RPMI7951 (cell line): ENCODE measurements around the gene SMYD5. TPM values are rescaled to one million over a fixed set of nuclear protein-coding genes. Genes with fewer than 3 reads are reported as not detected.

Experiments used
- DNase-seq: peaks from one replicate; pipeline ENCODE4 v3.0.0-alpha.2; 2012; ENCODE audit warnings: low read depth
- total RNA-seq: library from RNA; depleted of rRNA; stranded (reverse); fragments of >200 nt; shearing (Covaris generic); gene quantifications from 2 replicates; pipeline ENCODE4 v1.2.3, GENCODE V29; 2014

SMYD5 gene
- total RNA-seq, 1 experiment from 2014 or later = 21.5 TPM

DNA sequence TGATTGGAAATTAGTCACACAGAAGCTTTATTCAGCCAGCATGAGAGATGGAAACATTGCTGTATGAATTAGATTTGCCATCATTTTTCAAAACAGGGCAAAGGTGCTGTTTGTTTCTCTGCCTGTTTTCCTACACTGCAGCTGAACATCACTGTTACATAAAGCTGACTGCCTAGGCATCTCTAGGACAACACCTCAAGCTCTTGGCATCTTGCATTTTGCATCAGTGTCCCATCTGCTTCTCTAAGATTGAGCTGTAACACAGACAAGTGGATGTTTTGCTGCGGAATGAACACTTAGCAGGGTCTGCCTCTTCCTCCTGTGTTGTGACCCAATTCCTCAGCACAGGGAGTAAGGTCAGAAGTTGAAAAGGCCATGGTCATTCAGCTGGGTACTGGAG is 24.9 kb downstream of the SMYD5 start:
- no peak for DNase-seq

- DNase-seq = peak; percentile 35
Measured at GRCh38 chr2:73239776-73240175, 25.7 kb downstream of the SMYD5 start.

DNA sequence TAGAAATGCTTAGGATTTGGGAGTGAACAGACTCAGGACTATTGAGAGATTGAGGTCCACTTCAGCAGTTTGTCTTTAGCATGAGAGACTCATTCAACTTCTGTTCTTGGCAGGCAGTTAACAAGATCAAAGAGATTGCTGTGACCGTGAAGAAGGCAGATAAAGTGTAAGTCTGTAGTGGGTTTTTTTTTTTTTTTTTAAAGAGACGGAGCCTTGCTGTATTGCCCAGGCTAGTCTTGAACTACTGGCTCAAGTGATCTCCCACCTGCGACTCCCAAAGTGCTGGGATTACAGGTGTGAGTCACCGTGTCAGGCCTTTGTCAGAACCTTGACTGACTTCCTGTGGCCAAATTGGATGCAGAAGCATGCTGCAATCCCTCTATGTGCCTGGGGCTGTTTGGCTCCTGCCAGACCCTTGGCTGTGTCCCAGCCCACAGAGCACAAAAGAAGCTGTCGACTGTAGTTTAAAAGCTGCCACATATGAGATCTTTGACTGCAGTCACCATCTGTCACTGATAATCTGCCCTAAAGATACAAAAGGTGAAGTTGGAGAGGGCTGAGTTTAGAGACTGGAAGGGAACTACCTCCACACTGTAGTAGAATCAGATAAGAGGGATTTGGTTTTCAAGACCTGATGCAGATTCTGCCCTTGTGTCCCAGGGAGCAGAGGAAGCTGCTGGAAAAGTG is 30.0 kb downstream of the SMYD5 start:
- DNase-seq = peak; percentile 96

DNA sequence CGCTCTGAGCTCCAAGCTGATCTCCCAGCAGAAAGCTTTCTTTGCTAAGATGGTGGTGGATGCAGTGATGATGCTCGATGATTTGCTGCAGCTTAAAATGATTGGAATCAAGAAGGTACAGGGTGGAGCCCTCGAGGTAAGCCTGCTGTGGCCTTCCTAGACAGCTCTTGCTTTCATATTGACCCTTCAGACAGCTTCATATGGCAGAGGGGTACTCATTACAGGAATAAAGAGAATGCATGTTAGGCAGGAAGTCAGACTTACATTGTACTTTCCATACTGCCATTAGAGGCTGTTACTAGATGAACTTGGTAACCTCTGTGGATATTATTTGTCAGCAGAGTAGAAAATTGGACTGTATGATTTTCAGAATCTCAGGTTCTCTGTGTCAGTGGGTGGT is 30.5 kb downstream of the SMYD5 start:
- DNase-seq = no peak

DNA sequence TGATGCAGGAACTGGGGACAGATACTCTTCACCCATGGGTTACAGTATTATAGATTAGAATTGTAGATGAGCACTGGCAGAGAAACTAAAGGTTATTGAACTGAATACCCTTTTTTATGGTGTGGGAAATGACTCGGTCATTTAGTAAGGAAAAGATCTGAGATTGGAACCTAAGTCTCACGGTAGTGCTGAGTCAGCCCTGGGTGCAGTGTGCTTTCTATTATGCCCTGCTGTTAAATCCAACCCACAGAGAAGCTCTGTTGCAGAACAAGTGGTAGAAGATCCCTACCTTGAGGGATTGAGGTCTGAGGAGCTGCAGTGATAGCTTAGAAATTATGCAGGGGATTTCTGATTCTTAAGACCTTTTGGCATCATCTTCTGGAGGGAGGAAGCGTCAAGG is 32.8 kb downstream of the SMYD5 start:
- no peak for DNase-seq

GRCh38 chr2:73249636-73250035 is 35.6 kb downstream of the SMYD5 start:
- no peak for DNase-seq

DNA sequence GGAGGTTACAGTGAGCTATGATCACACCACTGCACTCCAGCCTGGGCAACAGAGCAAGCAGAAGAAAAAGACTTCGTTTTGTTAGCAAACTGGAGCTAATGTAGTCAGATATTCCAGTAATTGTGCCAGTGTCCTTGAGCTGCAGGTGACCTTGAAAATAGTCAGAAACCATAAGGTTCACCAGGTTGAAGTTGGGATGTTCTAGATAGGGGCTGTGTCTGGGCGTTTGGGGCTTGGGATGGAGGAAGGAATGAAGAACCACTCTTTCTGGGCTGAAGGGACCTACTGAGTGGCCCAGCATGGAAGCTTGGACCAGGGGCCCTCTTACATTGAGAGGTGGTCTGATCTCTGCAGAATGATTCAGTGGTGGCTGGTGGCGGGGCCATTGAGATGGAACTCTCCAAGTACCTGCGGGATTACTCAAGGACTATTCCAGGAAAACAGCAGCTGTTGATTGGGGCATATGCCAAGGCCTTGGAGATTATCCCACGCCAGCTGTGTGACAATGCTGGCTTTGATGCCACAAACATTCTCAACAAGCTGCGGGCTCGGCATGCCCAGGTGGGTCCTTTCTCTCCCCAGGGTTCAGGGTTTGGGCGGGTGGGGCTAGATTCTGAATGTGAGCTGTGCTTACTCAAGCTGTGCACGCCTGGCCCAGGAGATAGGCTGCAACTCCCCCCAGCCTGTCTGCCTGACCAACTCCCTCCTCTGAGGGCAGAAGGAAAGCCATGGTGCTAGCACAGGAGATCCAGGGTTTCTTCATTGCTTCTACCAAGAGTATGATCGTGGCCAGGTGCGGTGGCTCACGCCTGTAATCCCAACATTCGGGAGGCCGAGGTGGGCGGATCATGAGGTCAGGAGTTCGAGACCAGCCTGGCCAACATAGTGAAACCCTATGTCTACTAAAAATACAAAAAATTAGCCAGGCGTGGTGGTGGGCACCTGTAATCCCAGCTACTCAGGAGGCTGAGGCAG is 37.1 kb downstream of the SMYD5 start:
- DNase-seq = no peak

DNA sequence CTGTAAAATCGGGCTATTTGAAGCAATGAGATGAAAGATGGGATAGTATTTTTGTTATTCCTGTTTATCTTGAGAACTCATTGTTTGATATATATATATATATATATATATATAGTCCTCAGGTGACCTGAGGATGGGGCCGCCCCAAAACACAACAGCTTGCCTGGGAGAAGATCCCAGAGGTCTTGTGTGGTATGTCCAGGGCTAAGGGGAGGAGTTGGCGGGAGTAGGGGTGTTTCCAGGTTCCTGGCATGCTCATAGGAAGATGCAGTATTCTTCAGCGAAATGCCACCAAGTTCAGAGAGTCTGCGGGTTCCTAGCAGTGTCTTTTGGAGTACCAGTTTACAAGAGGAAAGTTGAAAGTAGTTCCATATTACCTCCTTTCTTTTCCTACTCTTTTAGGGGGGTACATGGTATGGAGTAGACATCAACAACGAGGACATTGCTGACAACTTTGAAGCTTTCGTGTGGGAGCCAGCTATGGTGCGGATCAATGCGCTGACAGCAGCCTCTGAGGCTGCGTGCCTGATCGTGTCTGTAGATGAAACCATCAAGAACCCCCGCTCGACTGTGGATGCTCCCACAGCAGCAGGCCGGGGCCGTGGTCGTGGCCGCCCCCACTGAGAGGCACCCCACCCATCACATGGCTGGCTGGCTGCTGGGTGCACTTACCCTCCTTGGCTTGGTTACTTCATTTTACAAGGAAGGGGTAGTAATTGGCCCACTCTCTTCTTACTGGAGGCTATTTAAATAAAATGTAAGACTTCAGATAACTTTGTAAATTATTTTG is 38.4 kb downstream of the SMYD5 start:
- DNase-seq = no peak

DNA sequence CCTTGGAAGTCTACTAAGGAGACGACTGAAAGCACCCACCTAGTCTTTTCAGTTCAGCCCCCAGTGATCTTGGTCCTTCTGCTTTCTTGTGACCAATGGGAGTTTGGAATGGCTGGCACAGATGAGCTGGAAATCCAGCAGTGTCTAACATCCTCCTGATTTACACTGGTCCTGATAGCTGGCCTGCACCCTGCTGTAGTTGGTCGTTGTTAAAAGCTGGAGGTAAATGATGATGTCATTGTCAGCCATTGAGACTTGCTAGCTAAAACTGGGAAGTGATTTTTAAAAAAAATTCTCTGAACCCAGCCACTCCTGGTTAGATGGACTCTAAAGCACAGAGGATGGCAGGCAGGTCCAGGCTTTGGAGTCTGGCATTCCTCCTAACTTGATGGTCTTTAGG is 39.4 kb downstream of the SMYD5 start:
- no peak for DNase-seq

DNA sequence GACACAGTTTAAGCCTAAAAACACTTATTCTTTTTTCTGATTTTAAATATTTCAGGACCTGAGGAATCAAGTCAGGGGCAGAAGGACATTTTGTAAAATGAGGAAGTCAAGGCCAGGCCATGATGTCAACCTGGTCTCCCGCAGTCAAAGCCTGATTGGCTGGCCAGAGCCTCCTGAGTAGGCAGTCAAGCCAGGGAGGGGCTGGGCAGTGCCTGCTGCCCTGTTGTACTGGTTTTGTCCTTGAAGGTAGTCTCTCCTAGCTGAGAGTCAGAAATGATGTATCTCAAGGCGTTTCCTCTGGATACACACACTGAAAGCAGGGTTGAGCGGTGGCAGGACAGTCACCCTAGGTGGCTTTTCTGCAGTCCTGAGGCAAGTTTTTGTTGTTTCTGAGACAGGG is 39.9 kb downstream of the SMYD5 start:
- DNase-seq = no peak

GRCh38 chr2:73254343-73255006 is 40.4 kb downstream of the SMYD5 start:
- DNase-seq = no peak

DNA sequence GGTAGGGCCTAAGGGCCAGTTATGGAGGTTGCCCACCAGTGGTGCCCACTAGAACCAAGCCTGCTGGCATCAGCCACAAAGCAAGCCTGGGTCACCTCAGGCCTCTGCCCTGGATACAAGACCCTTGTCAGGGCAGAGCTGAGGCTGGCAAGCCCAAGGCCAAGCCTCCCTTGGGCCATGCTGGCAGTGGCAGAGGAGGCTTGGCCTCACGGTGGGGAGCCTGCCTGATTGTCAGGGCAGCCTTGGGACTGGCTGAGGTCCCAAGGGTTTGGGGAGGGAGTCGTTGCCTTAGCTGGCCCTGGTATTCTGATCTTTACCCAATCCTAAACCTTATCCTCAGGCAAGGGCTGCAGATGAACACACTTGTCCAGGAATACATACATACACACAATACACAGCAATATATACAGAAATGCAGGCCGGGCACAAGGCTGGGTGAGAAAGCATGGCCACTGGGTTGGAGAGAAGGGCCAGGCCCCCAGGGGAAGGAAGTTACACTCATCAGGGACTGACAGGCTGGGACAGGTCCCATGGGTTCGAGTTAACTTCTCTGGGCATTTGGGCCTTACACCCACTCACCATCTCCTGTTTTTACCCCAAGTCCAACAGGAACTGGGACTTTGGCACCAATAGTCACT is 41.1 kb downstream of the SMYD5 start:
- no peak for DNase-seq

- no peak for DNase-seq
Measured at GRCh38 chr2:73255907-73256617, 42.0 kb downstream of the SMYD5 start.

DNA sequence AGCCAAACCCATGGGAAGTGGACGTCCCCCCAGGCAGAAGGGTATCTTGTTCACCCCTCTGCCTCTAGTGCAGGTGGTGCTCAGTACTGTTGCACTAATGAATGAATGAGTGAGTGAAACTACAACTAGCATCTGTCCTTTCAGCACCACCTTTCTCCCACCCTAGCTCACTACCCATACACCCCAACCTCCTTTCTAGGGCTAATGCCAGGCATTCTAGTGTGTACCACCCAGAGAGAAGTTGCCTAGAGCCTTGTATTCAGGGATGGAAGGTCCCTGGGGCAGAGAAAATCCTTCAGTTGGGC is 42.5 kb downstream of the SMYD5 start:
- DNase-seq = no peak

- DNase-seq = no peak
Measured at GRCh38 chr2:73257021-73257420, 43.0 kb downstream of the SMYD5 start.

DNA sequence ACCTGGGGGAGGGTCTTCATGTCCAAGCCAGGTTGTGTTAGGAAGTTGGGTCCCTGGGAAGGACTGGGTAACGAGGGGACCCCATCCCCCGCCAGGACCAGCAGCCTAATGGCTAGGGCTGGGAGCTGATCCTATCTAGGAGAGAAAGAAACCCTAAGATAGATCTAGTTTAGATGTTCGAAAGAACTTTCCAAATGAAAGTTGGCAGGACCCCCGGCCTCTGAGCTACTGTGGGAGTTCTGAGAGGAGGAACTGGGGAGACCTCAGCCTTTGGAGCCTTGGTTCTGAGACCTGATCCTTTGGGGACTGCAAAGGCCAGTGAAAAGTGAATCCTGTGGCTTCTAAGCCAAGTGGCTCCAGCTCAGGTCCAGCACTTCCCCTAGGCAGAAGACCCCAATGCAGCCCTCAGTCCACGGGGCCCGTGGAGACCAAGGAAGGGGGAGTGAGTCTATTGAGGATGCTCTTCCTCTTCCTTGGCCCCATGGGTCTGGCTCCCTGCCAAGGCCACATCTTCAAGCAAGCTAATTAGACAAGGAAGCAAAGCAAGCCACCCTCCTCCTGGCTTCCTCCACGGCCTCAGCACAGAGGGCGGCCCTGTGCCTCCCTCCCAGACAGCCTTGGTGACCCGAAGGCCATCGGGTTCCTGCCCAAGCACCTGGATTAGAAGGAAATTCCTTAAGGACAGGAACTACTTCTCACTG is 43.5 kb downstream of the SMYD5 start:
- peak; percentile 15 for DNase-seq

DNA sequence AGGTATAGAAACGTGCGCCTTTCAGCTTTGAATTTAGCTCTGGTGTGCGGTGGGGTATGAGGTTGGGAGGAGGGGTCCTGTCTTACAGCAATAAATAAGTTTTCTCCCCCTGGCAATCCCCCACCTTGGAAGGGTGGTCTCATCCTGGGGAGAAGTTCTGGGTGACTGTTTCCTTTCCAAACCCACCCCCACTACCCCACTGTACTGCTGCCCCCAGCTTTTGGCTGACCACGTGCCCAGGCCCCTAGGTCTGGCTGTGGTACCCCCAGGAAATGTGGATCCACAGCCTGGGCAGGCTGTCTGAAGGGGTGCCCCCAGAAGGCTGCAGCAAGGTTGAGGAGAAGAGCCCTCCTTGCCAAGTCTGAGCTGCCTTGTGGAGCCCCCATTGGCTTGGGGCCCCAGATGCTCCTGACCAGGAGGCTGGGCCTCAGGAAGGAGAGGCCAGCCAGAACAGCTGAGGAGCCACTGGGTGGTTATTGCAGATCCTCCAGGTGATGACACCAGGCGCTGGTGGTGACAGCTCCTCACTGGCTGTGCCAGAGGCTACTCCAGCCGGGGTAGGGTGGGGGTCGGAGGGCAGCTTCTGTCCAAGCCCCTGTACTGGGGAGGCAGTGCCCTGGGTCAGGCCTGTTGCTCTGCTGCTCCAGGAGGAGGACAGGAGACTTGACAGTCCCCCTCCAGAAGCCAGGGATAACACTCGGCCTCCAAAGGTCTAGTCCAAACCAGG is 44.3 kb downstream of the SMYD5 start:
- DNase-seq = no peak

DNA sequence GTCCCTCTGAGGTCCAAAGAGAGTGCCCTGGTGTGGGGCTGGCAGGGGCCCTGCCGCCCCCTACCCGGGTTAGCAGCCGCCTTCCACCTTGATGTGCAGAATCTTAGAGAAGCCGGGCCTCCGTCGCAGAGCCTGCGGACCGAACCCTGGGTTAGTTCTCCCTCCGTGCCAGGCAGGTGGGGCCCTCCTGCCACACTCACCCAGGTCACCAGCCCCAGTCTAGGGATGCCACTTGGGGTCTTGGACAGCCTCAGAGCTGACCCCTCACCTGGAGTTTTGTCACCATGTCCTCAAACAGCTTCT is 44.8 kb downstream of the SMYD5 start:
- no peak for DNase-seq

DNA sequence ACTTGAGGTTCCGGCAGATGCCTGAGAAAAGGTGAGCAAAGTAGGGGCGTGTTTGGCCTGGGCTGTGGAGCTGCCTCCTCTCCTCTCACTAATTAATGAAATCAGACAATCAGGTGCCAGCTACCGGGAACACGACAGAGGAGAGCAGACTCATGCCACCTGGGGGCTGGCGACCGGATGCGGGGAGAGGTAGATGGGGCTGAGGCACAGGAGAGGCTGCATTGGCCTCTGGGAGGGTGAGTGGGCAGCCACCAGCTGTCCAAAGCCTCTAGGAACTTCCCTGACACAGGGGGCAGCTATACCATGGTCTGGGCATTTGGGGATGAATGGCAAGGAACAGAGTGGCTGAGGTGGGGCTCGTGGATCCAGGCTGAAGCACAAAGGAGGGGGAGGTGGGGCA is 45.2 kb downstream of the SMYD5 start:
- DNase-seq = no peak
